ENCODE results near the gene LGALS1.

GRCh38 chr22:37657590-37658132 is 17.8 kb upstream of the LGALS1 start:
- TF ChIP-seq CTCF (conservative IDR thresholded peaks at IDR 0.05; ENCODE audit: low read depth, low read length): no peak
- TF ChIP-seq EZH2 (IDR thresholded peaks at IDR 0.05; ENCODE audit: low read length, unreplicated experiment): no peak
- no peak for TF ChIP-seq EZH2phosphoT487 (IDR thresholded peaks at IDR 0.05; ENCODE audit: borderline replicate concordance, low read length)
